Hepatocyte (in vitro differentiated cells): ENCODE data around the gene SERINC2. TPM values are rescaled to one million over a fixed set of nuclear protein-coding genes. Genes with fewer than 3 reads are reported as not detected.

ENCODE experiments used
- DNase-seq: peaks from one replicate; pipeline ENCODE4 v3.0.0-alpha.2; 2016; ENCODE audit warnings: low spot score
- H2AFZ ChIP-seq: fragments of 200-600 bp; sonication (generic); 2 replicates; pipeline ENCODE4 v1.6.0; 2016; ENCODE audit warnings: antibody characterized with exemption, mild to moderate bottlenecking
- H3K27ac ChIP-seq: fragments of 200-600 bp; sonication (generic); 2 replicates; pipeline ENCODE4 v1.5.1; 2016; ENCODE audit warnings: mild to moderate bottlenecking
- H3K27me3 ChIP-seq: fragments of 200-600 bp; sonication (generic); 2 replicates; pipeline ENCODE4 v1.6.1; 2016
- H3K36me3 ChIP-seq: fragments of 200-600 bp; sonication (generic); replicated peaks from 2 replicates; pipeline ENCODE4 v1.5.1; 2016; ENCODE audit warnings: low read depth; ENCODE audit not compliant: insufficient read depth
- H3K4me1 ChIP-seq: fragments of 200-600 bp; sonication (generic); 2 replicates; pipeline ENCODE4 v1.5.1; 2016; ENCODE audit warnings: mild to moderate bottlenecking, moderate library complexity; ENCODE audit not compliant: insufficient read depth
- H3K4me2 ChIP-seq: fragments of 200-600 bp; sonication (generic); 2 replicates; pipeline ENCODE4 v1.6.0; 2016
- H3K4me3 ChIP-seq: fragments of 200-600 bp; sonication (generic); 2 replicates; pipeline ENCODE4 v1.5.1; 2016; ENCODE audit warnings: mild to moderate bottlenecking
- H3K79me2 ChIP-seq: fragments of 200-600 bp; sonication (generic); 2 replicates; pipeline ENCODE4 v1.6.0; 2017; ENCODE audit warnings: mild to moderate bottlenecking
- H3K9me2 ChIP-seq: fragments of 200-600 bp; sonication (generic); replicated peaks from 2 replicates; pipeline ENCODE4 v1.6.0; 2017; ENCODE audit warnings: mild to moderate bottlenecking; ENCODE audit not compliant: insufficient read depth
- H3K9me3 ChIP-seq: fragments of 200-600 bp; sonication (generic); 2 replicates; pipeline ENCODE4 v1.5.1; 2016; ENCODE audit warnings: low read depth, mild to moderate bottlenecking
- H4K20me1 ChIP-seq: fragments of 200-600 bp; sonication (generic); 2 replicates; pipeline ENCODE4 v1.6.0; 2016; ENCODE audit warnings: mild to moderate bottlenecking; ENCODE audit not compliant: insufficient read depth, poor library complexity, severe bottlenecking
- EZH2 ChIP-seq: fragments of 200-600 bp; sonication (generic); IDR thresholded peaks from 2 replicates; pipeline ENCODE4 v1.6.1; 2016; ENCODE audit warnings: antibody characterized with exemption, mild to moderate bottlenecking, borderline replicate concordance
- EZH2phosphoT487 ChIP-seq: fragments of 200-600 bp; sonication (generic); IDR thresholded peaks from one replicate; pipeline ENCODE4 v1.6.1; 2018; ENCODE audit warnings: antibody characterized with exemption, mild to moderate bottlenecking, low read depth, moderate library complexity; ENCODE audit not compliant: unreplicated experiment, severe bottlenecking
- WGBS: methylation state at CpG from one replicate; pipeline ENCODE4 v1.1.6; 2016; ENCODE audit warnings: low lambda C conversion rate; ENCODE audit errors: missing lambda C conversion rate; 5-methylcytosine and 5-hydroxymethylcytosine counted together
- polyA plus RNA-seq: library from polyadenylated mRNA; unstranded; fragments of >200 nt; fragmentation: Nextera tagmentation; extraction: Ambion mirVana; gene quantifications from 2 replicates; pipeline ENCODE4 v1.2.1, GENCODE V29; 2016
- total RNA-seq: library from RNA; depleted of rRNA; stranded (reverse); fragments of >200 nt; gene quantifications from 2 replicates; pipeline ENCODE4 v1.2.3, GENCODE V29; 2014
- TF ChIP-seq, protein P1 (sequence below): fragments of 200-600 bp; sonication (generic); IDR thresholded peaks from 2 replicates; pipeline ENCODE4 v1.5.1; 2016; ENCODE audit warnings: antibody characterized with exemption, mild to moderate bottlenecking; ENCODE audit not compliant: poor library complexity

The SERINC2 gene
- total and polyA plus RNA-seq, 2 experiments from 2014 or later: 53.6 to 164 TPM

DNA sequence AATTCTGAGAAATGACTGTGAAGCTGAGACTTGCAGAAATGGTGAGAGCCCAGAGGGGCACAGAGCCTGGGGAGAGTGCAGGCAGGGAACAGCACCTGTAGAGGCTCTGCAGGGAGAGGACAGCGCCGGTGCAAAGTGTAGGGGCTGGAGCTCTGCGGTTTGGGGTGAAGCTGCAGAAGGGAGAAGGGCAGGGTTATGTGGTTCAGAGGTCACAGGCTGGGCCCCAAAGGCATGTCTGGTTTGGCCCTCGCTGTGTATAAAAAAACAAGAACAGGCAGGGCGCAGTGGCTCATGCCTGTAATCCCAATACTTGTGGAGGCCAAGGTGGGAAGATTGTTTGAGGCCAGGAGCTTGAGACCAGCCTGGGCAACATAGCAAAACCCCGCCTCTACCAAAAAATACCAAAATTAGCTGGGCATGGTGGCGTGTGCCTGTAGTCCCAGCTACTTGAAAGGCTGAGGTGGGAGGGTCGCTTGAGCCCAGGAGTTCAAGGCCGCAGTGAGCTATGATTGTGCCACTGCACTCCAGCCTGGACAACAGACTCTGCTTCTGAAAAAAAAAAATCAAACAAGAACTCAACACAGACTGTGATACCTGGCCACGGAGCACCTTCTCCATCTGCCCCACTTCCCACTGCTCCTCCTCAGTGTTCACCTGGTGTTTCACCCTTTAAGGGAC lies 29.1 kb downstream of the SERINC2 start:
- TF ChIP-seq EZH2phosphoT487: no peak
- TF ChIP-seq, protein P1, sequence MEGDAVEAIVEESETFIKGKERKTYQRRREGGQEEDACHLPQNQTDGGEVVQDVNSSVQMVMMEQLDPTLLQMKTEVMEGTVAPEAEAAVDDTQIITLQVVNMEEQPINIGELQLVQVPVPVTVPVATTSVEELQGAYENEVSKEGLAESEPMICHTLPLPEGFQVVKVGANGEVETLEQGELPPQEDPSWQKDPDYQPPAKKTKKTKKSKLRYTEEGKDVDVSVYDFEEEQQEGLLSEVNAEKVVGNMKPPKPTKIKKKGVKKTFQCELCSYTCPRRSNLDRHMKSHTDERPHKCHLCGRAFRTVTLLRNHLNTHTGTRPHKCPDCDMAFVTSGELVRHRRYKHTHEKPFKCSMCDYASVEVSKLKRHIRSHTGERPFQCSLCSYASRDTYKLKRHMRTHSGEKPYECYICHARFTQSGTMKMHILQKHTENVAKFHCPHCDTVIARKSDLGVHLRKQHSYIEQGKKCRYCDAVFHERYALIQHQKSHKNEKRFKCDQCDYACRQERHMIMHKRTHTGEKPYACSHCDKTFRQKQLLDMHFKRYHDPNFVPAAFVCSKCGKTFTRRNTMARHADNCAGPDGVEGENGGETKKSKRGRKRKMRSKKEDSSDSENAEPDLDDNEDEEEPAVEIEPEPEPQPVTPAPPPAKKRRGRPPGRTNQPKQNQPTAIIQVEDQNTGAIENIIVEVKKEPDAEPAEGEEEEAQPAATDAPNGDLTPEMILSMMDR: no peak
- no peak for TF ChIP-seq EZH2
- Histone ChIP-seq H3K36me3 (no peaks in the 10 kb centered on the region), H3K79me2 (no peaks in the 10 kb centered on the region), H3K27me3 (no peaks in the 10 kb centered on the region), H3K4me3 (no peak overlapping the region), H2AFZ (no peak overlapping the region), H3K4me1 (peaks cover 16% of the 10 kb centered on the region), H3K9me3 (no peaks in the 10 kb centered on the region), H3K27ac (no peak overlapping the region), H4K20me1 (no peaks in the 10 kb centered on the region), H3K4me2 (no peak overlapping the region), H3K9me2 (no peaks in the 10 kb centered on the region)
- DNase-seq: no peak
- 86% methylated on average over 10 of the region's 10 CpGs for WGBS

- no peaks in the 10 kb centered on the region for H3K9me3 ChIP-seq
- H3K4me3 ChIP-seq: no peak overlapping the region
- no peak for DNase-seq
- no peak for TF ChIP-seq EZH2
- TF ChIP-seq, protein P1: no peak
- no peak for TF ChIP-seq EZH2phosphoT487
- whole genome bisulfite sequencing: 98% methylated on average over 4 of the region's 4 CpGs
- H3K9me2 ChIP-seq: no peaks in the 10 kb centered on the region
- no peaks in the 10 kb centered on the region for H3K27me3 ChIP-seq
- H2AFZ ChIP-seq: no peak overlapping the region
- peaks cover 16% of the 10 kb centered on the region for H3K4me1 ChIP-seq
- no peaks in the 10 kb centered on the region for H3K36me3 ChIP-seq
- no peak overlapping the region for H3K4me2 ChIP-seq
- no peaks in the 10 kb centered on the region for H4K20me1 ChIP-seq
- no peaks in the 10 kb centered on the region for H3K79me2 ChIP-seq
- no peak overlapping the region for H3K27ac ChIP-seq
Measured at GRCh38 chr1:31442648-31442994, 29.6 kb downstream of the SERINC2 start.

GRCh38 chr1:31443673-31444072 lies 30.7 kb downstream of the SERINC2 start:
- H3K4me1 ChIP-seq: peaks cover 16% of the 10 kb centered on the region
- no peak overlapping the region for H2AFZ ChIP-seq
- H3K4me3 ChIP-seq: no peak overlapping the region
- 96% methylated on average over 1 of the region's 1 CpG for WGBS
- H3K27ac ChIP-seq: peak overlapping the region; percentile 94
- no peaks in the 10 kb centered on the region for H3K9me3 ChIP-seq
- TF ChIP-seq, protein P1: no peak
- no peak for TF ChIP-seq EZH2phosphoT487
- no peak for TF ChIP-seq EZH2
- H3K36me3 ChIP-seq: no peaks in the 10 kb centered on the region
- H3K9me2 ChIP-seq: no peaks in the 10 kb centered on the region
- H3K79me2 ChIP-seq: no peaks in the 10 kb centered on the region
- H3K4me2 ChIP-seq: no peak overlapping the region
- no peaks in the 10 kb centered on the region for H4K20me1 ChIP-seq
- H3K27me3 ChIP-seq: no peaks in the 10 kb centered on the region
- DNase-seq: no peak
